Esophagus (tissue), 2 donors: ENCODE results near the gene P2RY8. TPM values are rescaled to one million over a fixed set of nuclear protein-coding genes. Genes with fewer than 3 reads are reported as not detected.
"Not testable (repeated sequence)": the region's sequence is repeated elsewhere in the genome, so short reads cannot be mapped to it uniquely, and the experiment has no call there.

Source experiments
- H3K27ac ChIP-seq, 2 donors: one replicate each; pipeline ENCODE4 v1.5.1; 2013; ENCODE audit warnings: low read depth in 2 of 2, mild to moderate bottlenecking in 2 of 2, inconsistent platforms in 1 of 2, low read length in 1 of 2, moderate library complexity in 1 of 2
- H3K27me3 ChIP-seq, 2 donors: one replicate each; pipeline ENCODE4 v1.6.1; 2013; ENCODE audit warnings: low read length in 2 of 2, control low read depth in 1 of 2, mild to moderate bottlenecking in 1 of 2; ENCODE audit not compliant: insufficient read depth in 2 of 2, control insufficient read depth in 1 of 2
- H3K36me3 ChIP-seq, 2 donors: one replicate each; pipeline ENCODE4 v1.6.1; 2013; ENCODE audit warnings: low read length in 1 of 2; ENCODE audit not compliant: control insufficient read depth in 2 of 2, insufficient read depth in 2 of 2
- H3K4me1 ChIP-seq, 2 donors: one replicate each; pipeline ENCODE4 v1.6.1; 2013; ENCODE audit warnings: low read length in 1 of 2; ENCODE audit not compliant: control insufficient read depth in 2 of 2, insufficient read depth in 2 of 2
- H3K4me3 ChIP-seq, 2 donors: one replicate each; pipeline ENCODE4 v1.5.1; 2013; ENCODE audit warnings: low read length in 2 of 2, mild to moderate bottlenecking in 2 of 2, low read depth in 1 of 2, moderate library complexity in 1 of 2
- H3K9me3 ChIP-seq, 2 donors: one replicate each; pipeline ENCODE4 v1.6.1; 2013; ENCODE audit warnings: mild to moderate bottlenecking in 2 of 2, low read depth in 1 of 2, low read length in 1 of 2, moderate library complexity in 1 of 2; ENCODE audit not compliant: control insufficient read depth in 2 of 2, insufficient read depth in 1 of 2
- WGBS, 2 donors: extraction: QIAGEN DNeasy Blood & Tissue Kit; methylation state at CpG; one replicate each; pipeline ENCODE4 v1.1.7; 2013; 5-methylcytosine and 5-hydroxymethylcytosine counted together
- polyA plus RNA-seq, 2 donors: library from polyadenylated mRNA; stranded (reverse); fragments of 200-250 nt; gene quantifications; one replicate each; pipeline ENCODE4 v1.2.3, GENCODE V29; 2013
- donor health status: healthy with polysubstance abuse.
- donor health status: Bipolar disorder and iron deficiency.

The P2RY8 gene
- polyA plus RNA-seq, 2 donors: 0.24 TPM

GRCh38 chrX:1522905-1523304 is 14.1 kb downstream of the P2RY8 start:
- not testable (repeated sequence) for H3K27me3 ChIP-seq, H3K36me3 ChIP-seq, H3K4me1 ChIP-seq, H3K4me3 ChIP-seq, H3K9me3 ChIP-seq, H3K27ac ChIP-seq
- WGBS, 2 donors: 66 to 68% methylated on average over 4 of the region's 4 CpGs

- no peaks in the 10 kb centered on the region for H3K27me3 ChIP-seq
- no peaks in the 10 kb centered on the region for H3K36me3 ChIP-seq
- peaks cover 0 to 4% of the 10 kb centered on the region in 2 donors for H3K9me3 ChIP-seq
- no peak overlapping the region for H3K27ac ChIP-seq
- H3K4me1 ChIP-seq: no peaks in the 10 kb centered on the region
- H3K4me3 ChIP-seq: no peak overlapping the region
- 41 to 55% methylated on average over 13 of the region's 13 CpGs for WGBS, 2 donors
Measured at GRCh38 chrX:1521459-1521956, 15.5 kb downstream of the P2RY8 start.

GRCh38 chrX:1520350-1520749 is 16.6 kb downstream of the P2RY8 start:
- 66 to 79% methylated on average over 2 of the region's 2 CpGs for WGBS, 2 donors
- Histone ChIP-seq H3K9me3 (peaks cover 0 to 4% of the 10 kb centered on the region in 2 donors), H3K36me3 (no peaks in the 10 kb centered on the region), H3K27ac (no peak overlapping the region), H3K4me1 (no peaks in the 10 kb centered on the region), H3K27me3 (no peaks in the 10 kb centered on the region), H3K4me3 (no peak overlapping the region)

GRCh38 chrX:1519022-1519497 is 17.9 kb downstream of the P2RY8 start:
- Histone ChIP-seq H3K36me3 (no peaks in the 10 kb centered on the region), H3K27me3 (no peaks in the 10 kb centered on the region)
- WGBS, 2 donors: 92 to 94% methylated on average over 2 of the region's 2 CpGs

GRCh38 chrX:1518512-1518911 is 18.5 kb downstream of the P2RY8 start:
- Histone ChIP-seq H3K36me3 (no peaks in the 10 kb centered on the region), H3K4me1 (no peaks in the 10 kb centered on the region), H3K27ac (no peak overlapping the region), H3K27me3 (no peaks in the 10 kb centered on the region), H3K9me3 (peaks cover 0 to 4% of the 10 kb centered on the region in 2 donors), H3K4me3 (no peak overlapping the region)
- 89 to 95% methylated on average over 1 of the region's 1 CpG for WGBS, 2 donors

More at GRCh38 chrX:1519022-1519497, 17.9 kb downstream of the P2RY8 start:
- Histone ChIP-seq H3K4me1 (no peaks in the 10 kb centered on the region), H3K4me3 (no peak overlapping the region), H3K27ac (no peak overlapping the region), H3K9me3 (peaks cover 0 to 4% of the 10 kb centered on the region in 2 donors)

- 70 to 78% methylated on average over 9 of the region's 9 CpGs for WGBS, 2 donors
- Histone ChIP-seq H3K36me3 (no peaks in the 10 kb centered on the region), H3K27me3 (no peaks in the 10 kb centered on the region), H3K27ac (no peak overlapping the region), H3K4me1 (no peaks in the 10 kb centered on the region), H3K9me3 (peaks cover 0 to 5% of the 10 kb centered on the region in 2 donors), H3K4me3 (no peak overlapping the region)
Measured at GRCh38 chrX:1516596-1517104, 20.3 kb downstream of the P2RY8 start.

- H3K27ac ChIP-seq: no peak overlapping the region
- peaks cover 2 to 5% of the 10 kb centered on the region in 2 donors for H3K9me3 ChIP-seq
- no peak overlapping the region for H3K4me3 ChIP-seq
- no peaks in the 10 kb centered on the region for H3K36me3 ChIP-seq
- no peaks in the 10 kb centered on the region for H3K27me3 ChIP-seq
- no peaks in the 10 kb centered on the region for H3K4me1 ChIP-seq
- WGBS, 2 donors: 86 to 87% methylated on average over 5 of the region's 5 CpGs
Measured at GRCh38 chrX:1511829-1512228, 25.2 kb downstream of the P2RY8 start.

GRCh38 chrX:1511150-1511549 is 25.8 kb downstream of the P2RY8 start:
- no peaks in the 10 kb centered on the region for H3K4me1 ChIP-seq
- no peaks in the 10 kb centered on the region for H3K27me3 ChIP-seq
- H3K27ac ChIP-seq: no peak overlapping the region
- H3K36me3 ChIP-seq: no peaks in the 10 kb centered on the region
- WGBS, 2 donors: 59 to 76% methylated on average over 5 of the region's 5 CpGs
- peaks cover 2 to 5% of the 10 kb centered on the region in 2 donors for H3K9me3 ChIP-seq
- no peak overlapping the region for H3K4me3 ChIP-seq

- Histone ChIP-seq H3K4me3 (no peak overlapping the region), H3K36me3 (no peaks in the 10 kb centered on the region), H3K4me1 (no peaks in the 10 kb centered on the region), H3K27ac (no peak overlapping the region), H3K9me3 (peaks cover 0 to 5% of the 10 kb centered on the region in 2 donors), H3K27me3 (no peaks in the 10 kb centered on the region)
- WGBS, 2 donors: 73 to 74% methylated on average over 39 to 40 of the region's 40 CpGs
Measured at GRCh38 chrX:1507511-1508463, 29.2 kb downstream of the P2RY8 start.
